HepG2 (cell line): ENCODE data around the gene TLR9. TPM values are rescaled to one million over a fixed set of nuclear protein-coding genes. Genes with fewer than 3 reads are reported as not detected.

Experiments used
- KMT2A ChIP-seq: sonication (generic); formaldehyde crosslinking; IDR thresholded peaks from 2 replicates; pipeline ENCODE4 v1.4.0; 2020; ENCODE audit warnings: missing genetic modification reagents
- NR2C2 ChIP-seq: sonication (generic); formaldehyde crosslinking; IDR thresholded peaks from 2 replicates; pipeline ENCODE4 v1.4.0; 2020; ENCODE audit warnings: missing genetic modification reagents, mild to moderate bottlenecking, moderate library complexity, borderline replicate concordance
- ZNF333 ChIP-seq: sonication (generic); formaldehyde crosslinking; IDR thresholded peaks from 2 replicates; pipeline ENCODE4 v1.4.0; 2020; ENCODE audit warnings: mild to moderate bottlenecking, missing genetic modification reagents, borderline replicate concordance
- ZNF33A ChIP-seq: sonication (generic); formaldehyde crosslinking; IDR thresholded peaks from 2 replicates; pipeline ENCODE4 v1.5.1; 2020; ENCODE audit warnings: missing genetic modification reagents, mild to moderate bottlenecking, moderate library complexity, borderline replicate concordance
- ZNF460 ChIP-seq: sonication (generic); formaldehyde crosslinking; IDR thresholded peaks from 2 replicates; pipeline ENCODE4 v1.5.1; 2020; ENCODE audit warnings: missing genetic modification reagents, mild to moderate bottlenecking, borderline replicate concordance
- ZNF468 ChIP-seq: sonication (generic); formaldehyde crosslinking; IDR thresholded peaks from 2 replicates; pipeline ENCODE4 v1.8.0; 2022; ENCODE audit warnings: mild to moderate bottlenecking, moderate library complexity, missing genetic modification reagents
- ZNF569 ChIP-seq: sonication (generic); formaldehyde crosslinking; IDR thresholded peaks from 2 replicates; pipeline ENCODE4 v1.5.0; 2020; ENCODE audit warnings: mild to moderate bottlenecking, missing genetic modification reagents, moderate library complexity, borderline replicate concordance
- polyA plus RNA-seq, 8 experiments: library from polyadenylated mRNA; depleted of rRNA in 3 of 8; stranded (reverse) in 7 of 8; unstranded in 1 of 8; fragments of >200 nt; fragmentation: Illumina TruSeq in 4 of 8; extraction: Trizol in 4 of 8; gene quantifications; 2 replicates each; pipeline versions ENCODE4 v1.2.1 to v1.2.3, GENCODE V29; 2011 to 2016; ENCODE audit warnings: low read depth in 4 of 8, missing spikeins in 1 of 8, mixed read lengths in 1 of 8; ENCODE audit not compliant: insufficient read depth in 1 of 8
- total RNA-seq, 5 experiments: library from RNA; depleted of rRNA; stranded (reverse); fragments of >200 nt; fragmentation: Illumina TruSeq; extraction: Trizol; gene quantifications; 2 replicates each; pipeline ENCODE4 v1.2.3, GENCODE V29; 2016; ENCODE audit warnings: low read depth in 1 of 5
- TF ChIP-seq, protein P1 (sequence below): sonication (generic); formaldehyde crosslinking; IDR thresholded peaks from 2 replicates; pipeline ENCODE4 v1.5.0; 2020; ENCODE audit warnings: missing genetic modification reagents
- TF ChIP-seq, protein P2 (sequence below): sonication (generic); formaldehyde crosslinking; conservative IDR thresholded peaks from 2 replicates; pipeline ENCODE4 v1.8.0; 2022; ENCODE audit warnings: missing genetic modification reagents
- TF ChIP-seq, protein P3 (sequence below): sonication (generic); formaldehyde crosslinking; IDR thresholded peaks from 2 replicates; pipeline ENCODE4 v1.5.0; 2020; ENCODE audit warnings: missing genetic modification reagents, mild to moderate bottlenecking, borderline replicate concordance
- TF ChIP-seq, protein P4 (sequence below): sonication (generic); formaldehyde crosslinking; IDR thresholded peaks from 2 replicates; pipeline ENCODE4 v1.4.0; 2020; ENCODE audit warnings: mild to moderate bottlenecking, missing genetic modification reagents
- TF ChIP-seq, protein P5 (sequence below): IDR thresholded peaks from 2 replicates; pipeline ENCODE4 v1.6.1; 2012; ENCODE audit warnings: low read depth, low read length, improper control_type of control experiment
- TF ChIP-seq, protein P6 (sequence below): sonication (generic); formaldehyde crosslinking; IDR thresholded peaks from 2 replicates; pipeline ENCODE4 v1.4.0; 2020; ENCODE audit warnings: mild to moderate bottlenecking, missing genetic modification reagents

Gene TLR9
- total and polyA plus RNA-seq, 2 of the 13 experiments (the other 11 are each of a cell fraction or from before 2014, with no cell fraction given) = not detected

DNA sequence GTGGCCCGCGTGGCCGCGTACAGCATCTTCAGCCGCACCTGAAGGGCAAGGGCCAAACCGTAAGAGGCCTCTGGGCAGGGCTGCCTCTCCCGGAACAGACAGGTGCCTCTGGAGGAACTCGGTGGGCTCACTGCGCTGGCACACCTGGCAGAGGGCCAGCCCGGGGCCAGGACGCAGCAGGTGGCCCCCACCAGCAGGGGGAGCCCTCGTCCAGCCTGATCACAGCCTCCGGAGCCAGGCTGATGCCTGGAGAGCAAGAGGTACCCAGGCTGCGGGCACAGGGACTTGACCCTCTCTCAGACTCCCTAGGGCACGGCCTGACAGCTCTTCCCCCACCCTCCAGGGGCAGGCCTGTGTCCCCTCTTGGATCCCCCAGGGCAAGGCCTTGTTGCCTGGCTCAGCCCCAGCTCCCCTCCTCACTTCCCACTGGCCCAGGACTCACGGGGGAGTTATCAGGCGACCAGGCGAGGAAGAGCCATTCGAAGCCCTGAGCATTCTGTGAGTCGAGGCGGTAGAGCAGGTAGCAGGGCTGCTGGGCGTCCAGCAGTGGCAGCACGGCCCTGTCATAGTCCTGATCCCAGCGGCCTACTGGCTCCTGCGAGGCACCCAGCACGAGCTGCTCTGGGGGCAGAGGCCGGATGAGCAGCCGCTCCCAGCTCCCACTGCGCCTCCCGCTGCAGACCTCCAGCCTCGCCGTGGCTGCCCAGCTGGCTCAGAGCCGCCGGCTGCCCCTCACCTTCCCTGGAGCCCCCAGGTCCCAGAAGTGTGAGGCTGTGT is 6.2 kb upstream of the TLR9 start (continued):
- TF ChIP-seq, protein P1, sequence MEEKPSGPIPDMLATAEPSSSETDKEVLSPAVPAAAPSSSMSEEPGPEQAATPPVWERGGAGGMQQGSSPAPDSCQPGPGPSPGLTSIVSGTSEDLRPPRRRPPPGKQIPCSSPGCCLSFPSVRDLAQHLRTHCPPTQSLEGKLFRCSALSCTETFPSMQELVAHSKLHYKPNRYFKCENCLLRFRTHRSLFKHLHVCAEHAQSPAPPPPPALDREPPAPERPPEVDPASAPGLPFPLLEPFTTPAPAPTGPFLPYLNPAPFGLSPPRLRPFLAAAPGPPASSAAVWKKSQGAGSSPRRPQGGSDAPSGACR = no peak
- TF ChIP-seq NR2C2 (CRISPR knock-in tag) (0 out of 2 replicates have a peak, but pooled peaks have one; percentile 18), ZNF569 (CRISPR knock-in tag) (no peak), KMT2A (CRISPR knock-in tag) (no peak), ZNF460 (CRISPR knock-in tag) (no peak), ZNF468 (CRISPR knock-in tag) (no peak), ZNF33A (CRISPR knock-in tag) (no peak), ZNF333 (CRISPR knock-in tag) (no peak)
- TF ChIP-seq, protein P2, sequence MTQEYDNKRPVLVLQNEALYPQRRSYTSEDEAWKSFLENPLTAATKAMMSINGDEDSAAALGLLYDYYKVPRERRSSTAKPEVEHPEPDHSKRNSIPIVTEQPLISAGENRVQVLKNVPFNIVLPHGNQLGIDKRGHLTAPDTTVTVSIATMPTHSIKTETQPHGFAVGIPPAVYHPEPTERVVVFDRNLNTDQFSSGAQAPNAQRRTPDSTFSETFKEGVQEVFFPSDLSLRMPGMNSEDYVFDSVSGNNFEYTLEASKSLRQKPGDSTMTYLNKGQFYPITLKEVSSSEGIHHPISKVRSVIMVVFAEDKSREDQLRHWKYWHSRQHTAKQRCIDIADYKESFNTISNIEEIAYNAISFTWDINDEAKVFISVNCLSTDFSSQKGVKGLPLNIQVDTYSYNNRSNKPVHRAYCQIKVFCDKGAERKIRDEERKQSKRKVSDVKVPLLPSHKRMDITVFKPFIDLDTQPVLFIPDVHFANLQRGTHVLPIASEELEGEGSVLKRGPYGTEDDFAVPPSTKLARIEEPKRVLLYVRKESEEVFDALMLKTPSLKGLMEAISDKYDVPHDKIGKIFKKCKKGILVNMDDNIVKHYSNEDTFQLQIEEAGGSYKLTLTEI = no peak
- TF ChIP-seq, protein P3, sequence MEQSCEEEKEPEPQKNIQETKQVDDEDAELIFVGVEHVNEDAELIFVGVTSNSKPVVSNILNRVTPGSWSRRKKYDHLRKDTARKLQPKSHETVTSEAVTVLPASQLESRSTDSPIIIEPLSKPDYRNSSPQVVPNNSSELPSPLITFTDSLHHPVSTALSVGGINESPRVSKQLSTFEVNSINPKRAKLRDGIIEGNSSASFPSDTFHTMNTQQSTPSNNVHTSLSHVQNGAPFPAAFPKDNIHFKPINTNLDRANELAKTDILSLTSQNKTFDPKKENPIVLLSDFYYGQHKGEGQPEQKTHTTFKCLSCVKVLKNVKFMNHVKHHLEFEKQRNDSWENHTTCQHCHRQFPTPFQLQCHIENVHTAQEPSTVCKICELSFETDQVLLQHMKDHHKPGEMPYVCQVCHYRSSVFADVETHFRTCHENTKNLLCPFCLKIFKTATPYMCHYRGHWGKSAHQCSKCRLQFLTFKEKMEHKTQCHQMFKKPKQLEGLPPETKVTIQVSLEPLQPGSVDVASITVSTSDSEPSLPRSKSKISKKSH (CRISPR knock-in tag) = 0 out of 2 replicates have a peak, but pooled peaks have one; percentile 44
- TF ChIP-seq, protein P4, sequence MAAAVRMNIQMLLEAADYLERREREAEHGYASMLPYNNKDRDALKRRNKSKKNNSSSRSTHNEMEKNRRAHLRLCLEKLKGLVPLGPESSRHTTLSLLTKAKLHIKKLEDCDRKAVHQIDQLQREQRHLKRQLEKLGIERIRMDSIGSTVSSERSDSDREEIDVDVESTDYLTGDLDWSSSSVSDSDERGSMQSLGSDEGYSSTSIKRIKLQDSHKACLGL (CRISPR knock-in tag) = no peak
- TF ChIP-seq, protein P5, sequence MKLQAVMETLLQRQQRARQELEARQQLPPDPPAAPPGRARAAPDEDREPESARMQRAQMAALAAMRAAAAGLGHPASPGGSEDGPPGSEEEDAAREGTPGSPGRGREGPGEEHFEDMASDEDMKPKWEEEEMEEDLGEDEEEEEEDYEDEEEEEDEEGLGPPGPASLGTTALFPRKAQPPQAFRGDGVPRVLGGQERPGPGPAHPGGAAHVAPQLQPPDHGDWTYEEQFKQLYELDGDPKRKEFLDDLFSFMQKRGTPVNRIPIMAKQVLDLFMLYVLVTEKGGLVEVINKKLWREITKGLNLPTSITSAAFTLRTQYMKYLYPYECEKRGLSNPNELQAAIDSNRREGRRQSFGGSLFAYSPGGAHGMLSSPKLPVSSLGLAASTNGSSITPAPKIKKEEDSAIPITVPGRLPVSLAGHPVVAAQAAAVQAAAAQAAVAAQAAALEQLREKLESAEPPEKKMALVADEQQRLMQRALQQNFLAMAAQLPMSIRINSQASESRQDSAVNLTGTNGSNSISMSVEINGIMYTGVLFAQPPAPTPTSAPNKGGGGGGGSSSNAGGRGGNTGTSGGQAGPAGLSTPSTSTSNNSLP = no peak
- TF ChIP-seq, protein P6, sequence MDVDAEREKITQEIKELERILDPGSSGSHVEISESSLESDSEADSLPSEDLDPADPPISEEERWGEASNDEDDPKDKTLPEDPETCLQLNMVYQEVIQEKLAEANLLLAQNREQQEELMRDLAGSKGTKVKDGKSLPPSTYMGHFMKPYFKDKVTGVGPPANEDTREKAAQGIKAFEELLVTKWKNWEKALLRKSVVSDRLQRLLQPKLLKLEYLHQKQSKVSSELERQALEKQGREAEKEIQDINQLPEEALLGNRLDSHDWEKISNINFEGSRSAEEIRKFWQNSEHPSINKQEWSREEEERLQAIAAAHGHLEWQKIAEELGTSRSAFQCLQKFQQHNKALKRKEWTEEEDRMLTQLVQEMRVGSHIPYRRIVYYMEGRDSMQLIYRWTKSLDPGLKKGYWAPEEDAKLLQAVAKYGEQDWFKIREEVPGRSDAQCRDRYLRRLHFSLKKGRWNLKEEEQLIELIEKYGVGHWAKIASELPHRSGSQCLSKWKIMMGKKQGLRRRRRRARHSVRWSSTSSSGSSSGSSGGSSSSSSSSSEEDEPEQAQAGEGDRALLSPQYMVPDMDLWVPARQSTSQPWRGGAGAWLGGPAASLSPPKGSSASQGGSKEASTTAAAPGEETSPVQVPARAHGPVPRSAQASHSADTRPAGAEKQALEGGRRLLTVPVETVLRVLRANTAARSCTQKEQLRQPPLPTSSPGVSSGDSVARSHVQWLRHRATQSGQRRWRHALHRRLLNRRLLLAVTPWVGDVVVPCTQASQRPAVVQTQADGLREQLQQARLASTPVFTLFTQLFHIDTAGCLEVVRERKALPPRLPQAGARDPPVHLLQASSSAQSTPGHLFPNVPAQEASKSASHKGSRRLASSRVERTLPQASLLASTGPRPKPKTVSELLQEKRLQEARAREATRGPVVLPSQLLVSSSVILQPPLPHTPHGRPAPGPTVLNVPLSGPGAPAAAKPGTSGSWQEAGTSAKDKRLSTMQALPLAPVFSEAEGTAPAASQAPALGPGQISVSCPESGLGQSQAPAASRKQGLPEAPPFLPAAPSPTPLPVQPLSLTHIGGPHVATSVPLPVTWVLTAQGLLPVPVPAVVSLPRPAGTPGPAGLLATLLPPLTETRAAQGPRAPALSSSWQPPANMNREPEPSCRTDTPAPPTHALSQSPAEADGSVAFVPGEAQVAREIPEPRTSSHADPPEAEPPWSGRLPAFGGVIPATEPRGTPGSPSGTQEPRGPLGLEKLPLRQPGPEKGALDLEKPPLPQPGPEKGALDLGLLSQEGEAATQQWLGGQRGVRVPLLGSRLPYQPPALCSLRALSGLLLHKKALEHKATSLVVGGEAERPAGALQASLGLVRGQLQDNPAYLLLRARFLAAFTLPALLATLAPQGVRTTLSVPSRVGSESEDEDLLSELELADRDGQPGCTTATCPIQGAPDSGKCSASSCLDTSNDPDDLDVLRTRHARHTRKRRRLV (CRISPR knock-in tag) = no peak
